Loucy (cell line): Measurements from ENCODE around the gene IL10RA.

Experiments used
- EZH2phosphoT487 ChIP-seq: fragments of 200-600 bp; IDR thresholded peaks from 2 replicates; pipeline ENCODE4 v1.6.1; 2018; ENCODE audit warnings: antibody characterized with exemption, mild to moderate bottlenecking, moderate library complexity, borderline replicate concordance
- TF ChIP-seq, protein P1 (sequence below): fragments of 200-600 bp; sonication (generic); conservative IDR thresholded peaks from 2 replicates; pipeline ENCODE4 v1.5.1; 2014; ENCODE audit warnings: mild to moderate bottlenecking, antibody characterized with exemption, low read length

DNA sequence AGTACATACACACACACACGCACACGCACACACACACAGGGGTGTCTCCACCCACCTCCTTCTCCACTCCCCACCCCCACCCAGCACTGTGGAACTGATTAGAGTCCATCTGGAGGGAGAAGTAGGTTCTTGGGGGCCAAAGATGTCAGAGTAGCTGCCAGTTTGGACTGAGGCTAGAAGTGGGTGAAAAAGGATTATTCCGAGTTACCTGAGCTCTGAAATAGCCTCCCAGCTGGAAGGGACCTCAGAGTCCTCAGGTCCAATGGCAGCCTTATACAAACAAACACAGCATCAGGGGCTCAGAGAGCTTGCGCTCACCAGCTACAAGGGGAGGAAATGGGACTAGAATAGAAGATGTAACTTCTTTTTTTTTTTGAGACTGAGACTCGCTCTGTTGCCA, 20.8 kb downstream of the IL10RA start:
- TF ChIP-seq, protein P1, sequence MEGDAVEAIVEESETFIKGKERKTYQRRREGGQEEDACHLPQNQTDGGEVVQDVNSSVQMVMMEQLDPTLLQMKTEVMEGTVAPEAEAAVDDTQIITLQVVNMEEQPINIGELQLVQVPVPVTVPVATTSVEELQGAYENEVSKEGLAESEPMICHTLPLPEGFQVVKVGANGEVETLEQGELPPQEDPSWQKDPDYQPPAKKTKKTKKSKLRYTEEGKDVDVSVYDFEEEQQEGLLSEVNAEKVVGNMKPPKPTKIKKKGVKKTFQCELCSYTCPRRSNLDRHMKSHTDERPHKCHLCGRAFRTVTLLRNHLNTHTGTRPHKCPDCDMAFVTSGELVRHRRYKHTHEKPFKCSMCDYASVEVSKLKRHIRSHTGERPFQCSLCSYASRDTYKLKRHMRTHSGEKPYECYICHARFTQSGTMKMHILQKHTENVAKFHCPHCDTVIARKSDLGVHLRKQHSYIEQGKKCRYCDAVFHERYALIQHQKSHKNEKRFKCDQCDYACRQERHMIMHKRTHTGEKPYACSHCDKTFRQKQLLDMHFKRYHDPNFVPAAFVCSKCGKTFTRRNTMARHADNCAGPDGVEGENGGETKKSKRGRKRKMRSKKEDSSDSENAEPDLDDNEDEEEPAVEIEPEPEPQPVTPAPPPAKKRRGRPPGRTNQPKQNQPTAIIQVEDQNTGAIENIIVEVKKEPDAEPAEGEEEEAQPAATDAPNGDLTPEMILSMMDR = no peak
- no peak for TF ChIP-seq EZH2phosphoT487
